Bronchus fibroblast of lung (primary cell): ENCODE results near the gene IL36RN. TPM values are rescaled to one million over a fixed set of nuclear protein-coding genes. Genes with fewer than 3 reads are reported as not detected.

ENCODE experiments used
- total RNA-seq: library from RNA; depleted of rRNA; stranded (reverse); fragments of >200 nt; gene quantifications from 2 replicates; pipeline ENCODE4 v1.2.3, GENCODE V29; 2015

The IL36RN gene
- total RNA-seq, result not detected in 2 replicates

DNA sequence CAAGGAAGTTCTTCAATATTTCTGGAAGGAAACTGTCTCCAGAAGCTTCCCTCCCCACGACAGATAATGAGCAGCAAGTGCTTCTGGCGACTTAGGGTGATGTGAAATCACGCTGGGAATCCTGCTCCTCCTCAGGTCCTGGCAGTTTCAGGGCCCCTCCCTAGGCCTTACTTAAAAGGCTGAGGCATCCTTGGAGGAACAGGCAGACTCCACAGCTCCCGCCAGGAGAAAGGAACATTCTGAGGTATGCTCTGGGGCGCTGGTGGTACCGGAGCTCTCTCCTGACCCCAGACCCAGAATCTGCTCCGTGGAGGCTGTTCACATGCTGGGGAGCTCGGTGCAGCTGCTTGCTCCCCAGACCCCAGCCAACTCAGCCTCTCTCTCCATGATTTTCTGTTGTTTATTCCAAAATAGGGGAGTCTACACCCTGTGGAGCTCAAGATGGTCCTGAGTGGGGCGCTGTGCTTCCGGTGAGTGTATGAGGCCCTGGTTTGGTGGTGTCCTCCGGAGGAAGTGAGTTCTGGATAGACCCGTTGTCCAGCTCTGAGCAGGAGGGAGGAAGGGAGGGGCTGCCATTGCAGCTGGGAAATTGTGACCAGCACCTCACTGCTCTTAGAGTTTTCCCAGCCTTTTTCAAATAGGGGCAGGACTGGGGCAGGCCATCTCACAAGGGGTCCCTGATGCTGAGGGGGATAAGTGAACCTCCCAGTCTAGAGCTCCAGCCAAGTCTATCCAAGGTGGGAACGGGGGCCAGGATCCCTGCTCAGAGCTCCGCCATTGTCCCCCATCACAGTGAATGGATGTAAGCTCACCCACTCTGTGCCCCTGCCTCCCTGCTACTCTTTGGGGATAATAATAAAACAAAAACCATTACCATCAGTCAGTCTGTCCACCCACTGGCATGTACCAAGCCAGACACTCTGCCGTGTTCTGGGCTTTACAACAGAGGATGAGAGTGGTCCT, at the start of gene IL36RN:
TSS of gene IL36RN (plus strand) at position 201 of the 963 bp plus-strand sequence. CDS start at position 442, 241 bp downstream.

DNA sequence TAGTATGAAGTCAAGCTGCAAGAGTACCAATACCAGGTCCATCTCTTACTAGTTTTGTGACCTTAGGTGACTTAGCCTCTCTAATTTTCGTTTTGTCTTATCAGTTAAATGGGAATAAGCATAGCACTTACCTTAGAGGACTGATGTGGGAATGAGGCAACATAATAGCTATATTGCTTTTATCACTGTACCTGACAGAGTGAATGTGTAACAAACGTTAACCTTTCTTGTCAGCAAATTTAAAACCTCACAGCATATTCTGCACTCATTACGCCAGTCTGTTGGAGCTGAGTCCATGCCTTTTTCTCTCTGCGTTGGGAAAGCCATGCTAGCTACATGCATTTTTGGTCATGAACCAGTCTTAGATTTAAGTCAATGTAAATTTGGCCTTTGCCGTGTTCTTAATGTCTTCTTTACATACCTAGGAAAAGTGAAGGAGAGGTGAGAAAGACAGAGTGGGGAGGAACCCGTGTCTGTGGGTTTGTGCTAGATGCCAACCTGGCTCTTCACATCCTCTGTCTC, 6.5 kb upstream of the IL36RN start, which contains the start of gene IL36B:
TSS of gene IL36B (minus strand) at position 472 of the 522 bp plus-strand sequence.

DNA sequence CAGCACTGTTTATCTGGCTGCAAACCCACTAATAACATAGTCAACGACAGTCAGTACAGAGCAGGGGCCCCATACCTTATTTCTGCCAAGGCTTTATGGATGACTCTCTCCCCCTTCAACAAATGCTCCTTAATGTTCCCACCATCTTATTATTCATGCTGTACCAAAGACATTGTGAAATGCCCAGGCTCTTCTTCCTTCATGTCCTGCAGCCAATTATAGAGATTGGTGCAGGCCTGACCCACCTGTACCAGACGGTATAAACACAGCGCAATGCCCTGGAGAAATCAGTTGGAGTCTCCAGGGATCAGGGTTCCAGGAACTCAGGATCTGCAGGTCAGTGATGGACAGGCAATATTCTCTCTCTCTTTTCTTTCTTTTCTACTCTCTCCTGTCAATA, 8.7 kb downstream of the IL36RN start, which contains the start of gene IL1F10:
TSS of gene IL1F10 (plus strand) at position 290 of the 400 bp plus-strand sequence. CDS start 4,769 bp downstream, outside the sequence.

Other genes starting within 250 kb of the IL36RN start
- gene IL1B, start 222.4 kb upstream of the IL36RN start, total RNA-seq, result 0.17 and 0.45 TPM in 2 replicates
- not detected in 2 replicates for gene IL37, start 148.0 kb upstream of the IL36RN start, total RNA-seq
- not detected in 2 replicates for gene IL36G, start 81.2 kb upstream of the IL36RN start, total RNA-seq
- gene IL36A, start 53.7 kb upstream of the IL36RN start, total RNA-seq, result not detected in 2 replicates
- not detected in 2 replicates for gene IL36B, start 6.3 kb upstream of the IL36RN start, total RNA-seq
- gene IL1F10, start 8.8 kb downstream of the IL36RN start, total RNA-seq, result not detected in 2 replicates
- gene IL1RN, start 68.4 kb downstream of the IL36RN start, total RNA-seq, result not detected in 2 replicates
- gene PSD4, start 114.8 kb downstream of the IL36RN start, total RNA-seq, result 8.4 and 8.8 TPM in 2 replicates
- gene PAX8, start 219.7 kb downstream of the IL36RN start, total RNA-seq, result 0.17 and 0.45 TPM in 2 replicates